Activated CD4-positive, alpha-beta memory T cell treated with anti-CD3 and anti-CD28 coated beads, Interleukin-2, amount 10 ng/mL, durations not matched to agents 7 days and 5 days (primary cell): ENCODE data around the gene WDR7. TPM values are rescaled to one million over a fixed set of nuclear protein-coding genes. Genes with fewer than 3 reads are reported as not detected.

Experiments used
- CTCF ChIA-PET: fragments of 350-600 bp; sonication (Branson Sonifier 250); formaldehyde crosslinking; loops from one replicate; lab custom pipeline; 2021; ENCODE audit warnings: antibody characterized with exemption, inconsistent platforms; lab: Charles Lee
- POLR2A ChIA-PET: fragments of 350-600 bp; sonication (Branson Sonifier 250); formaldehyde crosslinking; loops from one replicate; lab custom pipeline; 2021; ENCODE audit warnings: antibody characterized with exemption; lab: Charles Lee
- DNase-seq: peaks from one replicate; pipeline ENCODE4 v3.0.0-alpha.2; 2020
- H3K27ac Mint-ChIP-seq: one replicate; pipeline ENCODE4 v1.8.0; 2021; ENCODE audit warnings: mild to moderate bottlenecking, mixed read lengths
- H3K27me3 Mint-ChIP-seq: one replicate; pipeline ENCODE4 v1.8.0; 2021; ENCODE audit warnings: mixed read lengths
- H3K36me3 Mint-ChIP-seq: one replicate; pipeline ENCODE4 v1.8.0; 2021; ENCODE audit warnings: low read depth, mixed read lengths
- H3K4me1 Mint-ChIP-seq: one replicate; pipeline ENCODE4 v1.8.0; 2021; ENCODE audit warnings: mixed read lengths
- H3K4me3 Mint-ChIP-seq: one replicate; pipeline ENCODE4 v1.8.0; 2021; ENCODE audit warnings: mild to moderate bottlenecking, mixed read lengths
- H3K9me3 Mint-ChIP-seq: one replicate; pipeline ENCODE4 v1.8.0; 2021; ENCODE audit warnings: mixed read lengths
- total RNA-seq, 2 experiments: library from RNA; stranded (reverse); gene quantifications; one replicate each; pipeline ENCODE4 v1.2.3, GENCODE V29; 2021

The WDR7 gene
- total RNA-seq, 2 experiments from 2014 or later: 29.1 to 33.0 TPM

DNA sequence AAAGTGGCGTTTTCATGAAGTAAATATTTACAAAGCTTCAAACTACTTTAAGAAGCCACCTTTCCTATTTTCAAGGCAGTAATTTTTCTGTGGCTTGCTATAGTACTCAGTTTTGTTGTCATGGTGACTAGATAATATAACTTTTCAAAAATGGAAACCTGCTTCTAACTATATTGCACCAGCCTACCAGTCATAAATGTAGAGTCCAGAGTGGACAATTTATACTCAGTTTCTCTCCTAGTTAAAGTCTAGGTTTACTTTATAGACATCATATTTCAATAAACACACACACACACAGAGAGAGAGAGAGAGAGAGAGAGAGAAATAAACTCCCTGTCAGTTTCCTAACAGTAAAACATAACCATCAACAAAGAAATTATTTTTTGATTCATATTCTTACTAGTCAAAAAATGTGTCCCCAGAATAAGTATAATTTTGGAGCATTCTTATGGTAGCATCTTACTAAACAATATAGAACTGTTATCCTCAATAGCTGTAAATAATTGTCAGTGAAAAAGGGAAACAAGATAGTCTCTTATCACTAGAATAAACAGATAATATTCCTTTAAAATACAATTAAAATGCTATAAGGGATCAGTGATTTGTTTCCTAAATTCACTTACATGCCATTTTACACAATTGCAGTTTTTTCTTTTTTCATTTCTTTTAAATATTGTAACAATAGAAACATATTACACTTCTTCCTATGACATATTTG lies 332.3 kb downstream of the WDR7 start:
- ChIA-PET POLR2A (no interaction called here), CTCF (no interaction called here)
- Mint-ChIP-seq H3K27me3 (no peaks in the 10 kb centered on the region), H3K9me3 (no peaks in the 10 kb centered on the region), H3K4me1 (no peaks in the 10 kb centered on the region), H3K27ac (no peak overlapping the region), H3K4me3 (no peak overlapping the region), H3K36me3 (peaks cover 2% of the 10 kb centered on the region)
- no peak for DNase-seq

DNA sequence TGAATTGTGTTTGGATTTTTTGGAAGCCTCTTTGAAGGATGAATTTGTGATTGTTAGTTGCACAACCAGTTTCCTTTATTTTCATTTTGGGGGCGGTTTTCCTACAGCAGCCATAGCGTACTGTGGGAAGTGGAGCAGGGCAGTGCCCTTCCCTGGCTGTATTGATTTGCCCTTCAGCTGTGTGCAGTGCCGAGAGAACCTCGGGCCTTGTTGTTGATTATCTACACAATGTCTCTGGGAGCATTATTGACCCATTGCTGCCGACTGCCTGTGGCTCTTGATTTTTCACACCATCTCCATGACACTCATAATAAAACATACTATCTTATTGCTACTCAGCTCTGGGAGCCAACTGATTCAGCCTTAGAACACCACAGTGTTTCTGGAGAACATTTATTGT lies 333.6 kb downstream of the WDR7 start:
- no peaks in the 10 kb centered on the region for H3K4me1 Mint-ChIP-seq
- CTCF ChIA-PET: no interaction called here
- H3K27me3 Mint-ChIP-seq: no peaks in the 10 kb centered on the region
- peaks cover 2% of the 10 kb centered on the region for H3K36me3 Mint-ChIP-seq
- POLR2A ChIA-PET: no interaction called here
- no peak for DNase-seq
- H3K27ac Mint-ChIP-seq: no peak overlapping the region
- no peak overlapping the region for H3K4me3 Mint-ChIP-seq
- no peaks in the 10 kb centered on the region for H3K9me3 Mint-ChIP-seq

DNA sequence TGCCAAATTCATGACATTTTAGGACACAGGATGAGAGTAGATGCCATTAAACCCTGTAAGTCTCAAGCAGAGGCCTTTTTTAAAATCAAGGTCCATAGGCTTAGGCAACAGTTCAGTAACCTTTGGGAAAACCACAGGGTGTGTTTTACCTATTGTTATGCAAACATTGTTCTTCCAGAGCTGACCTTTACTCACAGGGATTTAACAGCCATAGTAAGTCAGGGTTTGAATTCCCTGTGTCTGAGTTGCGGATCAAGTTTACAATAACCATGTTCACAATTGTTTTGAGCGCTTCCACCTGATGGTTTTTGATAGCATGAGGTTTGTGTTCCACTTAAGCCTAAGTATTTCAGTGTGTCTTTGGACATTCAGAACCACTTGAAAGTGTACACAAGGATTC lies 335.7 kb downstream of the WDR7 start:
- no peaks in the 10 kb centered on the region for H3K4me1 Mint-ChIP-seq
- H3K27me3 Mint-ChIP-seq: no peaks in the 10 kb centered on the region
- CTCF ChIA-PET: no interaction called here

DNA sequence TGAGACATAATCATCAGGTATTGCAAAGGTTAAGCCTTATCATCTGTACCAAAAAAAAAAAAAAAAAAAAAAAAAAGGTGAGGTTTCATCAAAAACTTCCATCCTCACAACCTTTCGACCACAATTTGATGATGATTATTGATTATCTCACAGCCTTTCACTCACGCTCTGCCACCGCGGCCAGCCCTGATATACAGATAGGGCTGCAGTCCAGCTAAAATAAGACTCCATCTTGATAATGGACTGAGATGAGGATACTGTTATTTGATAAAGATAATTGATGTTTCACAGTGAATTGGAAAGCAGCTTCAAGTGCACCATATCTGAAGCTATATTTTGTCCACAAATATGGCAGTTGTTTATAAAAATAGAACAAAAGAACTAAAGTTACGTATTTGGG lies 336.1 kb downstream of the WDR7 start:
- ChIA-PET POLR2A (no interaction called here), CTCF (no interaction called here)
- no peaks in the 10 kb centered on the region for H3K27me3 Mint-ChIP-seq
- H3K4me1 Mint-ChIP-seq: peaks cover 3% of the 10 kb centered on the region
- DNase-seq: no peak
- H3K4me3 Mint-ChIP-seq: no peak overlapping the region
- peaks cover 3% of the 10 kb centered on the region for H3K36me3 Mint-ChIP-seq
- H3K9me3 Mint-ChIP-seq: no peaks in the 10 kb centered on the region
- H3K27ac Mint-ChIP-seq: no peak overlapping the region

More for the DNA sequence above, 335.7 kb downstream of the WDR7 start:
- no peak for DNase-seq
- Mint-ChIP-seq H3K9me3 (no peaks in the 10 kb centered on the region), H3K27ac (no peak overlapping the region), H3K36me3 (peaks cover 3% of the 10 kb centered on the region), H3K4me3 (no peak overlapping the region)
- POLR2A ChIA-PET: no interaction called here

DNA sequence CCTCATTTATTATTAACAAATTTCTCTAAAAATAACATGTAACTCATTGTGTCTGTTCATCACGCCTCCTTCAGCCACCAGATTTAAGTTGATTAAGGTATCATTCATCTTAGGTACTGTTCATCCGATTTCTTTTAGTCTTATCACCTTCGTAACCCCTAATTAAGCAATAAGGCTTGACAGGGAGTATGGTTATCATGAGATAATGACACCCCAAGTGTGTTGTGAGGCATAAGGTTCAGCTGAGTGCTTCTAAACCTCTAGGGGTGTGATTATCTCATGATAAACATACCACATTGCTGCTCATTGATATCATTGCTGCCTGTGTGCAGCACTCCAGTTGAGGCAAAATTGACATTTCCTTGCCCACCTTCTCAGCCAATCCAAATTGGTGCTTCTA lies 336.9 kb downstream of the WDR7 start:
- Mint-ChIP-seq H3K27ac (no peak overlapping the region), H3K4me3 (no peak overlapping the region), H3K9me3 (no peaks in the 10 kb centered on the region), H3K27me3 (no peaks in the 10 kb centered on the region), H3K36me3 (peaks cover 3% of the 10 kb centered on the region), H3K4me1 (peaks cover 10% of the 10 kb centered on the region)
- POLR2A ChIA-PET: no interaction called here
- DNase-seq: no peak
- CTCF ChIA-PET: interaction anchor here (0.7 kb wide), 1 partner anchor 203 kb away, joined by 3 read pairs; no protein-coding TSS in a partner anchor

DNA sequence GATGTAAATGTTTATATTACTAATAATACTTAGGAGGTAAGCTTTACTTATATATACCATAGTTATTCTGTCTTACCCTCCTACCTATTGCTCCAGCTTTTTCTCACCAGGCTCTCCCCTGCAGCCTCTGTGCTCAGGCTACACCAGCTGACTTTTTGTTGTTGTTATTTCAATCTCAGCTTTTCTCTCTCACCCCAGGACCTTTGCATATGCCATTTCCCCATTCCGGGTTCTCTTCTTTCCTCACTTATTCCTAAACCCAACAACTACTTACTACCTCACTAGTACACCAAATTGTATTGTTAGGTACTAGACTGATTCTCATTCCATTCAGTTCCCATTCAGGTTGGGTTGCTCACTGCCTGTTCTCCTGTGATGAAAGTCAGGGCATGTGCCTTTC lies 339.5 kb downstream of the WDR7 start:
- ChIA-PET CTCF (no interaction called here), POLR2A (interaction anchor here (1.3 kb wide), 1 partner anchor 13 kb away, joined by 3 read pairs; no protein-coding TSS in a partner anchor)
- Mint-ChIP-seq H3K9me3 (no peaks in the 10 kb centered on the region), H3K36me3 (peaks cover 3% of the 10 kb centered on the region), H3K4me1 (peaks cover 14% of the 10 kb centered on the region), H3K27me3 (no peaks in the 10 kb centered on the region), H3K27ac (no peak overlapping the region), H3K4me3 (no peak overlapping the region)
- no peak for DNase-seq

DNA sequence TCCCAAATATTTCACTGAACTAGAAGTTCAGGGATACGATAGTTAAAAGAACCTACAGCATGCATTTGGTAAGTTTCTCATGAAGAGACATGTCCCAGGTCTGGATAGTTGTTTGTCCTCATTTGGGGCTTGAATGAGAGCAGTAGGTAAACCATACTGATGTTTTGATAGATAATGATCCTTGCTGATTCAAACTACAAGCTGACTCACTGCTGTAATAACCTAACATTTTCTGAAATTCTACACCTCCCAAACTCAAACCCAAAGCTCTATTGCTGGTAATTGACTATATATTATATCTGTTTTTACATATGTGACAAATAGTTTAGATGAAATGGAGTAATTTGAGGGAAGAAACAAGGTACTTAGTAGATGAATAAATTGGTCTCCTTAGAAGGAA lies 341.6 kb downstream of the WDR7 start:
- Mint-ChIP-seq H3K27me3 (no peaks in the 10 kb centered on the region), H3K4me3 (no peak overlapping the region), H3K27ac (peak overlapping the region; percentile 16), H3K36me3 (peaks cover 3% of the 10 kb centered on the region), H3K4me1 (peaks cover 14% of the 10 kb centered on the region), H3K9me3 (no peaks in the 10 kb centered on the region)
- CTCF ChIA-PET: interaction anchor here (1.1 kb wide), 1 partner anchor 12 kb away, joined by 3 read pairs; no protein-coding TSS in a partner anchor
- POLR2A ChIA-PET: no interaction called here
- no peak for DNase-seq

DNA sequence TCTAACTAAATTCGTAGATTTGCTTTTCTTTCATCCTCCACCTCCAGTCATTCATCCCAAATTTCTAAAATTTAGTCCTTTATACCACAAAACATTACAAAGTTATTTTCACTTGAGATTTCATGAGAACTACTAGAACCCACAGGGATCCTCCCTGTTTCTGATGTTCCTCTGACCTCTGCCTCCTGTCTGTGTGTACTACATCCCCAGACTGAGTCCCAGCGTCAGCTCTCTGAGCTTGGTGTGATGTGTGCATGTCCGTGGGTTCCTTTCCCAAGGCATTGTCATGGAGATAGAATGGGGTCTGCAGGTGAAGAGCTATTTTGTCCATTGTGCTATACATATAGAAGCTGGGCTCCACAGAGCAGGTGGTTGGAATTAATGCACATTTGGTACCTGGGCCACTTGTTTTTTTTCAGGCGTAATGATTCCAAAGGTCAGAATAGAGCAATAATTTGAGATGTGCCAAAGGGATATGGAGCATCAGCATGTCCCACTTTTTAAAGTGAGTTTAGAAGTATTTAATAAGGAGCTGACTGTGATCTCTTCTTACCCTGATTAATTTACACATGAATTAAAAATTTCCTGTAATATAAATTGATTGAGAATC lies 344.5 kb downstream of the WDR7 start:
- peaks cover 17% of the 10 kb centered on the region for H3K4me1 Mint-ChIP-seq
- no peaks in the 10 kb centered on the region for H3K9me3 Mint-ChIP-seq
- no peak for DNase-seq
- POLR2A ChIA-PET: no interaction called here
- H3K27me3 Mint-ChIP-seq: no peaks in the 10 kb centered on the region
- no peak overlapping the region for H3K4me3 Mint-ChIP-seq
- peaks cover 1% of the 10 kb centered on the region for H3K36me3 Mint-ChIP-seq
- CTCF ChIA-PET: interaction anchor here (0.6 kb wide), 1 partner anchor 35 kb away, joined by 3 read pairs; no protein-coding TSS in a partner anchor
- H3K27ac Mint-ChIP-seq: no peak overlapping the region

DNA sequence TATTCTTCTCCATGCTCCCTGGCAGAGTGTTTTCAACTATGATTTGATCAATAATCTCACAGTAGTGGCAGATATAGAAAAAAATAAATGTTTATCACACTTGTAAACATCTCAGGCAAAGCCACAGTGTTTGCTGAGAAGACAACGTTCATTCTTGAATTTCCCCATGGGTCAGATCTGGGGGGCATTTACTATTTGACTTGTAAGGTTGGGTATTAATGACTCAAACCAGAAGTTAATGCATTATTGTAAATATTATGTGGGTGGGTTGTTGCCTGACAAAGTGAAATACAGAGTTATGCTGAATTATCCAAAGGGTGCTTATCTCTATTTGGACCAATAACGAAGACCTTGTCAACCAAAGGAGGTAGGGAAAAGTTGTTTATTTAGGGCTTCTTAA lies 346.0 kb downstream of the WDR7 start:
- Mint-ChIP-seq H3K36me3 (no peaks in the 10 kb centered on the region), H3K27ac (no peak overlapping the region), H3K4me3 (no peak overlapping the region), H3K4me1 (peaks cover 14% of the 10 kb centered on the region), H3K9me3 (no peaks in the 10 kb centered on the region), H3K27me3 (no peaks in the 10 kb centered on the region)
- ChIA-PET POLR2A (no interaction called here), CTCF (no interaction called here)
- no peak for DNase-seq

DNA sequence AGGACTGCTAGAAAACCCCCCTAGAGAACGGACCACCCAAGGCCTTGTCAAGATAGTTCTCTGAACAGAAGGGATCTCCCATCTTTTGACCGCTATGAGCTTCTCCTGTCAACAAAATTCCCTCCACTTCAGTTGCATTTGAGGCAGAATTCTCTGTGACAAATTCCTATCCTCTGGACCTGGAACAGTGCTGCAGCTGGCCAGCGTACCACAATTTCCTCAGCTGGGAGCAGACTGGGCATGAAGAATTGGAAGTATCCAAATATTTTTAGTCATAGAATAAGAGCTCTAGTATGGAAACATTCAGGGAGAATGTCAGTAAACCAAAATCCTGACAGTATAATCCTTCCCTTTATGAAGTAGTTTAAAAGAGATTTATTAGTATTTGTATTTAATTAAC lies 348.7 kb downstream of the WDR7 start:
- CTCF ChIA-PET: no interaction called here
- H3K4me3 Mint-ChIP-seq: no peak overlapping the region
- H3K27ac Mint-ChIP-seq: no peak overlapping the region
- H3K36me3 Mint-ChIP-seq: no peaks in the 10 kb centered on the region
- no peak for DNase-seq
- no peaks in the 10 kb centered on the region for H3K27me3 Mint-ChIP-seq
- peaks cover 15% of the 10 kb centered on the region for H3K4me1 Mint-ChIP-seq
- POLR2A ChIA-PET: no interaction called here
- H3K9me3 Mint-ChIP-seq: no peaks in the 10 kb centered on the region

DNA sequence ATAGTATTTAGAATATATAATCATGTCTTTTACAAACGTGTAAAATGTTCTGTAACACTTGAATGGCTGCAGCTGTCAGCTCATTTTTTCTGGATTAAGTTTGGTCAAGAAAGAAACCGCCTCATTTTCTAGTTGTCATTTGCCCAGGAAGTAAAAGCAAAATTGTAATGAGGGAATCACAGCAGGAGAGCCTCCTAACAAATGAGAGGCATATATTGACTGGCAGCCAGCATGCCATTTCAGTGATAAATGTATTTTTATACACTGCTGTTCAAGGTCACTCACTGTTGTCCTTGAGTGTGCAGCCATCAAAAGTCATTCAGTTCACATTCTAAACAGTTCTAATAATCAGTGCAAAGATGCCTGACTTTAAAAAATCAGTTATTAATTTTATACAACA lies 351.5 kb downstream of the WDR7 start:
- H3K27me3 Mint-ChIP-seq: no peaks in the 10 kb centered on the region
- ChIA-PET POLR2A (no interaction called here), CTCF (no interaction called here)
- no peak overlapping the region for H3K4me3 Mint-ChIP-seq
- H3K36me3 Mint-ChIP-seq: peaks cover under 1% of the 10 kb centered on the region
- peaks cover 22% of the 10 kb centered on the region for H3K4me1 Mint-ChIP-seq
- H3K27ac Mint-ChIP-seq: no peak overlapping the region
- no peak for DNase-seq
- H3K9me3 Mint-ChIP-seq: no peaks in the 10 kb centered on the region

DNA sequence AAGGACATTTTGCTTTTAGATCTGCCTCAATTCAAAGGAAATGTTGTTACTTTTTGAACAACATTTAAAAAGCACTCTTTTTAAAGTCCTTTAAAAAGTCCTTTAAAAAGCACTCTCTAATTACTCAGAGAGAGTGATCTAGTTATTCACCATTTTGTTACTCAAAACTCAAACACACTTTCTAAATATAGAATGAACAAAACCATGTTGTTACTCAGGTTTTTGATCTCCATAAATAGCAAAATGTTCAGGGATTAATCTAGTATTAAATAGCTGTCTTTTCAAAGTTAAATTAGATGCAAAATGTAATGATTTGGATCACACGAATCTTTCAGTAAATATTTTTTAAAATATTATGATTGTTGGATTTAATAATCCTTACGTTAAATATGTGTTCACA lies 352.2 kb downstream of the WDR7 start:
- POLR2A ChIA-PET: interaction anchor here (0.9 kb wide), 1 partner anchor 13 kb away, joined by 3 read pairs; no protein-coding TSS in a partner anchor
- CTCF ChIA-PET: no interaction called here
- Mint-ChIP-seq H3K4me3 (no peak overlapping the region), H3K9me3 (no peaks in the 10 kb centered on the region), H3K27me3 (no peaks in the 10 kb centered on the region), H3K27ac (no peak overlapping the region), H3K4me1 (peaks cover 28% of the 10 kb centered on the region), H3K36me3 (peaks cover 6% of the 10 kb centered on the region)
- no peak for DNase-seq

DNA sequence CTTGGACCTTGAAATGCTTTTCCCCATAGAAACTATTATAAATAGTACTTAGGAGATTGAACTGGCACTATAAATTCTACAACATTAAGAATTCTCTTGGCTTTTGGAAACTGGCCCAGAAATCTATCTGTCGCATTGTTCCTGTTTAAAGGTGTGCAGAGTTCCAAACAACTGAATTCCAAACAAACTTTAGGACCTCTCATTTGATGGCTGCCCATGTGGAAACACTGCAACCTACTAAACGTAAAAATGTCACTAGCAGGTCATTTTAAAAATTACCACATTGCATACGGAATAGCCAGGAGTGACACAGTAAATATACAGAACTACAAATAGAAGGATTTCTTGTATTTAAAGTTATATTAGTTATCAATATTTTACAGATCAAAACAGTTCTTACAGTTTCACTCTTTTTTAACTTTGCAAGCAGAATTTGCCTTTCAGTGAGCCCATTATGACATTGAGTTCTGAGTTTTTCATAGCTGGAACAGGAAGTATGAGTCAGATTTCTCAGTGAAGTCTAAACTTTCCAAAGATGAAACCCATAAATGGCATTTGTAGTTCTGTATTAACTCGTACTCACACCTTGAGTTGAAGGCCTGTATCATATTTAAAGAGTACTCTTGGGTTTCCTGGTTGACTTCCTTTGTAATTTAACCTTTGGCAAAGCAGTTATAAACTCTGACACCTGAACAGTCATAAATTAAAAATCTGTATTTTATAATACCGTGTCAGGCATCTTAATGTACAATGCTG lies 353.4 kb downstream of the WDR7 start:
- Mint-ChIP-seq H3K27ac (peak overlapping the region; percentile 66), H3K9me3 (no peaks in the 10 kb centered on the region), H3K36me3 (peaks cover 6% of the 10 kb centered on the region), H3K27me3 (no peaks in the 10 kb centered on the region), H3K4me3 (no peak overlapping the region), H3K4me1 (peaks cover 28% of the 10 kb centered on the region)
- DNase-seq: no peak
- ChIA-PET CTCF (interaction anchor here (1.2 kb wide), 1 partner anchor 12 kb away, joined by 3 read pairs; no protein-coding TSS in a partner anchor), POLR2A (no interaction called here)
